H1 (cell line): ENCODE results near the gene CD44. TPM values are rescaled to one million over a fixed set of nuclear protein-coding genes. Genes with fewer than 3 reads are reported as not detected.

ENCODE experiments used
- CTCF ChIA-PET: fragments of 300-600 bp; sonication (Branson Sonifier 250); formaldehyde crosslinking; loops from one replicate; lab custom pipeline; 2021; ENCODE audit not compliant: partially characterized antibody; lab: Charles Lee
- POLR2A ChIA-PET: fragments of 300-600 bp; sonication (Branson Sonifier 250); formaldehyde crosslinking; loops from one replicate; lab custom pipeline; 2021; ENCODE audit warnings: inconsistent platforms; ENCODE audit not compliant: partially characterized antibody; lab: Charles Lee
- DNase-seq, 2 experiments: peaks; one replicate each; pipeline versions ENCODE4 v3.0.0 to v3.0.0-alpha.2; 2010 to 2022; ENCODE audit warnings: low spot score in 2 of 2, low read depth in 1 of 2, mixed read lengths in 1 of 2
- FAIRE-seq: peaks from 2 replicates; lab custom pipeline; 2011; peaks lifted over from hg19 to GRCh38; lab: Jason Lieb, UNC
- H2AFZ ChIP-seq: 2 replicates; pipeline ENCODE4 v1.8.1; 2012; ENCODE audit warnings: low read length, inconsistent platforms
- H2AK5ac ChIP-seq: 2 replicates; pipeline ENCODE4 v1.6.1; 2013; ENCODE audit warnings: low read depth, low read length
- H2BK120ac ChIP-seq: replicated peaks from 2 replicates; pipeline ENCODE3; 2013; ENCODE audit warnings: low read depth, low read length, inconsistent platforms
- H2BK12ac ChIP-seq: 2 replicates; pipeline ENCODE4 v1.6.1; 2013; ENCODE audit warnings: low read depth, low read length
- H2BK15ac ChIP-seq: 2 replicates; pipeline ENCODE4 v1.6.1; 2013; ENCODE audit warnings: low read length
- H2BK20ac ChIP-seq: 2 replicates; pipeline ENCODE4 v1.6.1; 2013; ENCODE audit warnings: low read length
- H2BK5ac ChIP-seq: 2 replicates; pipeline ENCODE4 v1.6.1; 2013; ENCODE audit warnings: low read depth, low read length
- H3K14ac ChIP-seq: 2 replicates; pipeline ENCODE4 v1.6.1; 2013; ENCODE audit warnings: inconsistent platforms; ENCODE audit not compliant: insufficient read length
- H3K18ac ChIP-seq: 2 replicates; pipeline ENCODE4 v1.6.1; 2013; ENCODE audit warnings: low read length; ENCODE audit errors: extremely low read depth
- H3K23ac ChIP-seq: 2 replicates; pipeline ENCODE4 v1.6.1; 2013; ENCODE audit warnings: inconsistent platforms; ENCODE audit not compliant: insufficient read length
- H3K23me2 ChIP-seq: 2 replicates; pipeline ENCODE4 v1.6.1; 2013; ENCODE audit warnings: low read depth, low read length
- H3K27ac ChIP-seq: 2 replicates; pipeline ENCODE4 v1.6.1; 2011; ENCODE audit warnings: low read depth, low read length, inconsistent platforms
- H3K27me3 ChIP-seq, 4 experiments: replicated peaks in 1 of 4; 1 replicate in 1 of 4; 2 replicates in 3 of 4; pipeline versions ENCODE4 v1.6.1 to v1.8.1; 2011 to 2013; ENCODE audit warnings: low read length in 3 of 4, mild to moderate bottlenecking in 3 of 4, inconsistent platforms in 2 of 4, mixed read lengths in 2 of 4, moderate library complexity in 1 of 4; ENCODE audit not compliant: control insufficient read depth in 3 of 4, insufficient read depth in 3 of 4; ENCODE audit errors: extremely low read depth in 1 of 4
- H3K36me3 ChIP-seq, 4 experiments: 2 replicates each; pipeline versions ENCODE4 v1.6.1 to v1.8.1; 2011 to 2013; ENCODE audit warnings: mild to moderate bottlenecking in 4 of 4, low read length in 3 of 4, moderate library complexity in 2 of 4, control low read depth in 1 of 4, inconsistent platforms in 1 of 4; ENCODE audit not compliant: insufficient read depth in 4 of 4, control insufficient read depth in 2 of 4
- H3K4ac ChIP-seq: replicated peaks from 2 replicates; pipeline ENCODE3; 2013; ENCODE audit warnings: low read length, low read depth, mixed read lengths, inconsistent platforms; ENCODE audit not compliant: insufficient read length
- H3K4me1 ChIP-seq, 4 experiments: replicated peaks in 1 of 4; 1 replicate in 1 of 4; 2 replicates in 3 of 4; pipeline versions ENCODE4 v1.6.1 to v1.8.1; 2011 to 2013; ENCODE audit warnings: low read length in 3 of 4, inconsistent platforms in 2 of 4, mixed read lengths in 1 of 4; ENCODE audit not compliant: insufficient read depth in 4 of 4, control insufficient read depth in 3 of 4
- H3K4me2 ChIP-seq, 2 experiments: 2 replicates each; pipeline versions ENCODE4 v1.6.1 to v1.8.1; 2011 to 2013; ENCODE audit warnings: low read depth in 2 of 2, low read length in 2 of 2, control low read depth in 1 of 2, inconsistent platforms in 1 of 2, mild to moderate bottlenecking in 1 of 2; ENCODE audit not compliant: insufficient read depth in 1 of 2
- H3K4me3 ChIP-seq, 4 experiments: fragments of 200-600, 300-600 bp in 1 of 4; sonication (generic), shearing (Covaris generic), sonication (Bioruptor Twin) in 1 of 4; 2 replicates each; pipeline versions ENCODE4 v1.5.1 to v1.8.1; 2011 to 2016; ENCODE audit warnings: low read length in 4 of 4, low read depth in 3 of 4, control low read depth in 2 of 4, inconsistent platforms in 2 of 4, mild to moderate bottlenecking in 2 of 4, mixed read lengths in 1 of 4, moderate library complexity in 1 of 4; ENCODE audit not compliant: insufficient read depth in 2 of 4; ENCODE audit errors: extremely low read depth in 1 of 4
- H3K56ac ChIP-seq: replicated peaks from 2 replicates; pipeline ENCODE3; 2013; ENCODE audit warnings: low read depth, mild to moderate bottlenecking, mixed read lengths, low read length, inconsistent platforms; ENCODE audit not compliant: insufficient read length
- H3K79me1 ChIP-seq: 2 replicates; pipeline ENCODE4 v1.6.1; 2013; ENCODE audit warnings: low read depth, low read length, control low read depth
- H3K79me2 ChIP-seq, 2 experiments: 2 replicates each; pipeline versions ENCODE4 v1.6.1 to v1.8.1; 2012 to 2013; ENCODE audit warnings: low read length in 2 of 2, mild to moderate bottlenecking in 2 of 2, inconsistent platforms in 1 of 2; ENCODE audit not compliant: insufficient read depth in 2 of 2, control insufficient read depth in 1 of 2
- H3K9ac ChIP-seq, 4 experiments: replicated peaks in 1 of 4; 1 replicate in 1 of 4; 2 replicates in 3 of 4; pipeline versions ENCODE4 v1.6.1 to v1.8.1; 2011 to 2013; ENCODE audit warnings: low read depth in 3 of 4, low read length in 3 of 4, control low read depth in 2 of 4, mild to moderate bottlenecking in 2 of 4, moderate library complexity in 2 of 4, inconsistent platforms in 1 of 4; ENCODE audit errors: extremely low read depth in 1 of 4
- H3K9me3 ChIP-seq, 2 experiments: 2 replicates each; pipeline versions ENCODE4 v1.6.1 to v1.8.1; 2012 to 2013; ENCODE audit warnings: mild to moderate bottlenecking in 2 of 2, moderate library complexity in 2 of 2, control low read depth in 1 of 2, inconsistent platforms in 1 of 2, low read depth in 1 of 2, low read length in 1 of 2, mixed read lengths in 1 of 2; ENCODE audit not compliant: insufficient read depth in 2 of 2
- H4K20me1 ChIP-seq, 2 experiments: replicated peaks in 1 of 2; 2 replicates each; pipeline versions ENCODE3 to v1.8.1; 2011 to 2013; ENCODE audit warnings: inconsistent platforms in 2 of 2, low read length in 2 of 2, mild to moderate bottlenecking in 1 of 2; ENCODE audit not compliant: insufficient read depth in 2 of 2, control insufficient read depth in 1 of 2
- H4K5ac ChIP-seq: 2 replicates; pipeline ENCODE4 v1.6.1; 2013; ENCODE audit warnings: low read length, low read depth, mixed read lengths, inconsistent platforms; ENCODE audit not compliant: insufficient read length
- H4K8ac ChIP-seq: 2 replicates; pipeline ENCODE4 v1.8.0; 2013; ENCODE audit warnings: mild to moderate bottlenecking, moderate library complexity, low read length, inconsistent platforms; ENCODE audit not compliant: insufficient read depth; ENCODE audit errors: extremely low read depth
- H4K91ac ChIP-seq: replicated peaks from 2 replicates; pipeline ENCODE3; 2013; ENCODE audit warnings: low read length, mixed read lengths, inconsistent platforms; ENCODE audit not compliant: insufficient read length
- BRCA1 ChIP-seq: IDR thresholded peaks from 2 replicates; pipeline ENCODE4 v1.6.1; 2012; ENCODE audit warnings: low read depth, low read length, improper control_type of control experiment
- CBX5 ChIP-seq: fragments of 300-800, 300-1000 bp; sonication (generic); IDR thresholded peaks from 2 replicates; pipeline ENCODE4 v1.7.1; 2016; ENCODE audit warnings: antibody characterized with exemption, low read length, low read depth
- CBX8 ChIP-seq: fragments of 300-800, 300-1000 bp; sonication (generic); IDR thresholded peaks from 2 replicates; pipeline ENCODE4 v1.7.1; 2016; ENCODE audit warnings: low read depth, low read length, borderline replicate concordance
- CEBPB ChIP-seq: IDR thresholded peaks from 2 replicates; pipeline ENCODE4 v1.6.1; 2012; ENCODE audit warnings: low read depth, low read length
- CHD1 ChIP-seq: IDR thresholded peaks from 2 replicates; pipeline ENCODE4 v1.6.1; 2012; ENCODE audit warnings: low read depth, low read length, improper control_type of control experiment
- CTBP2 ChIP-seq: IDR thresholded peaks from 2 replicates; pipeline ENCODE4 v1.7.0; 2011; ENCODE audit warnings: borderline replicate concordance, mild to moderate bottlenecking, moderate library complexity, mixed read lengths, low read length; ENCODE audit not compliant: insufficient read depth, insufficient read length
- EZH2 ChIP-seq: fragments of 200-600 bp; sonication (generic); IDR thresholded peaks from 2 replicates; pipeline ENCODE4 v1.7.1; 2012; ENCODE audit warnings: low read depth, mild to moderate bottlenecking, moderate library complexity, low read length, inconsistent platforms; ENCODE audit not compliant: severe bottlenecking
- GTF2F1 ChIP-seq: IDR thresholded peaks from 2 replicates; pipeline ENCODE4 v1.6.1; 2012; ENCODE audit warnings: low read depth, low read length, improper control_type of control experiment, borderline replicate concordance
- HDAC2 ChIP-seq, 2 experiments: fragments of 300-600 bp in 1 of 2; sonication (generic) in 1 of 2; IDR thresholded peaks; 2 replicates each; pipeline ENCODE4 v1.6.1; 2011 to 2012; ENCODE audit warnings: low read depth in 2 of 2, low read length in 2 of 2, mild to moderate bottlenecking in 2 of 2, moderate library complexity in 2 of 2, borderline replicate concordance in 1 of 2, inconsistent platforms in 1 of 2
- KDM4A ChIP-seq: IDR thresholded peaks from one replicate; pipeline ENCODE4 v1.7.1; 2012; ENCODE audit warnings: low read depth, mild to moderate bottlenecking, moderate library complexity, low read length, inconsistent platforms; ENCODE audit not compliant: severe bottlenecking
- MAFK ChIP-seq: IDR thresholded peaks from 2 replicates; pipeline ENCODE4 v1.6.1; 2012; ENCODE audit warnings: low read depth, mild to moderate bottlenecking, improper control_type of control experiment, low read length
- RAD21 ChIP-seq, 2 experiments: IDR thresholded peaks in 1 of 2; conservative IDR thresholded peaks in 1 of 2; 2 replicates each; pipeline ENCODE4 v1.6.1; 2011; ENCODE audit warnings: low read depth in 2 of 2, low read length in 2 of 2, improper control_type of control experiment in 1 of 2, inconsistent platforms in 1 of 2, mild to moderate bottlenecking in 1 of 2, moderate library complexity in 1 of 2
- RXRA ChIP-seq: IDR thresholded peaks from 2 replicates; pipeline ENCODE4 v1.6.1; 2011; ENCODE audit warnings: low read depth, mild to moderate bottlenecking, low read length, moderate library complexity; ENCODE audit not compliant: insufficient read depth
- TCF12 ChIP-seq: IDR thresholded peaks from 2 replicates; pipeline ENCODE4 v1.6.1; 2011; ENCODE audit warnings: low read depth, mild to moderate bottlenecking, low read length
- polyA plus RNA-seq, 7 experiments: library from polyadenylated mRNA; depleted of rRNA in 3 of 7; stranded (reverse) in 5 of 7; unstranded in 2 of 7; fragments of >200 nt in 5 of 7; fragments of 200-250 nt in 2 of 7; gene quantifications; 1 replicate in 5 of 7; 2 replicates in 1 of 7; 4 replicates in 1 of 7; pipeline versions ENCODE4 v1.2.1 to v1.2.3, GENCODE V29; 2011 to 2013; ENCODE audit warnings: missing spikeins in 2 of 7, mixed read lengths in 2 of 7
- total RNA-seq: library from RNA; stranded (reverse); fragmentation: NEBNext Ultra II Directional; extraction: Animal tissue kit (Norgen Biotek cat#: 25700); gene quantifications from 2 replicates; pipeline ENCODE4 v1.2.1, GENCODE V29; 2021
- TF ChIP-seq, protein P1 (sequence below): IDR thresholded peaks from 2 replicates; pipeline ENCODE4 v1.6.1; 2012; ENCODE audit warnings: inconsistent platforms

CD44 gene
- total and polyA plus RNA-seq, 2 of the 8 experiments (the other 6 are each of a cell fraction or from before 2014, with no cell fraction given), result 11.8 to 13.7 TPM

DNA sequence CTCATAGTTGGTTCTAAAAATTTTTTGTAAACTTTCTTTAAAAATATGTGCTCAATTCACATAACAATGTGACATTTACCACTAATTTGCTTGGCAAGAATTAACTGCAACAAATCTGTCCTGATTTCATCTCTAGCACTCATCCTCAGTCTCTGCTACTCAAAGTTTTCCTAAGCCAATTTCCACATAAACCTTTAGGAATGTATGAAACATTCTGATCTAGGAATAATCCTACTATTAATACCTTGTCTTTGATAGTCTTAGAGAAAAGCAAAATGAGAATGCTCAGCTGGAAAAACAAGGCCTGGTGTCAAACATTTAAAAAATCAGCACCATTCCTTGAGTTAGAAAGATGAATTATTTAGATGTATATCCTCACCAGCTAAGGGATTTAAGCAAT lies 114.3 kb downstream of the CD44 start:
- no peaks in the 10 kb centered on the region for H3K9me3 ChIP-seq
- no peaks in the 10 kb centered on the region for H3K23me2 ChIP-seq
- no peak overlapping the region for H4K8ac ChIP-seq
- H3K23ac ChIP-seq, result no peak overlapping the region
- H2BK12ac ChIP-seq, result no peak overlapping the region
- H3K4me3 ChIP-seq, result no peak overlapping the region
- H2BK15ac ChIP-seq, result no peak overlapping the region
- DNase-seq (no peak), FAIRE-seq (no peak)
- H2BK5ac ChIP-seq, result no peak overlapping the region
- POLR2A ChIA-PET, result no interaction called here
- no peak overlapping the region for H3K9ac ChIP-seq
- no peaks in the 10 kb centered on the region for H3K79me1 ChIP-seq
- H3K4me1 ChIP-seq, result no peaks in the 10 kb centered on the region
- H4K91ac ChIP-seq, result no peak overlapping the region
- H2AFZ ChIP-seq, result no peak overlapping the region
- H2AK5ac ChIP-seq, result no peak overlapping the region
- CTCF ChIA-PET, result interaction anchor here (1.4 kb wide), 1 partner anchor 20 kb away, joined by 3 read pairs; no protein-coding TSS in a partner anchor
- H3K14ac ChIP-seq, result no peak overlapping the region
- H3K36me3 ChIP-seq, result no peaks in the 10 kb centered on the region
- H3K56ac ChIP-seq, result no peak overlapping the region
- H3K27me3 ChIP-seq, result no peaks in the 10 kb centered on the region
- H4K5ac ChIP-seq, result no peak overlapping the region
- no peak overlapping the region for H3K27ac ChIP-seq
- H3K4ac ChIP-seq, result no peak overlapping the region
- H3K4me2 ChIP-seq, result no peak overlapping the region
- H3K79me2 ChIP-seq, result no peaks in the 10 kb centered on the region
- no peak overlapping the region for H2BK120ac ChIP-seq
- no peak overlapping the region for H2BK20ac ChIP-seq
- no peaks in the 10 kb centered on the region for H4K20me1 ChIP-seq
- H3K18ac ChIP-seq, result no peak overlapping the region
- TF ChIP-seq HDAC2 (IDR thresholded peaks at IDR 0.05; ENCODE audit: borderline replicate concordance in 1 of 2, low read depth in 2 of 2, low read length in 2 of 2) (no peak), EZH2 (no peak), TCF12 (no peak), GTF2F1 (no peak), CHD1 (no peak), CBX5 (no peak), CEBPB (no peak), MAFK (no peak), KDM4A (no peak), BRCA1 (no peak), RAD21 (IDR thresholded peaks at IDR 0.05 in 1 of 2, conservative IDR thresholded peaks at IDR 0.05 in 1 of 2; ENCODE audit: low read depth in 2 of 2, low read length in 2 of 2) (no peak), RXRA (no peak), CBX8 (no peak), CTBP2 (no peak)
- TF ChIP-seq, protein P1, sequence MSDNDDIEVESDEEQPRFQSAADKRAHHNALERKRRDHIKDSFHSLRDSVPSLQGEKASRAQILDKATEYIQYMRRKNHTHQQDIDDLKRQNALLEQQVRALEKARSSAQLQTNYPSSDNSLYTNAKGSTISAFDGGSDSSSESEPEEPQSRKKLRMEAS, result no peak
